ENCODE measurements around the gene CLCN4.

DNA sequence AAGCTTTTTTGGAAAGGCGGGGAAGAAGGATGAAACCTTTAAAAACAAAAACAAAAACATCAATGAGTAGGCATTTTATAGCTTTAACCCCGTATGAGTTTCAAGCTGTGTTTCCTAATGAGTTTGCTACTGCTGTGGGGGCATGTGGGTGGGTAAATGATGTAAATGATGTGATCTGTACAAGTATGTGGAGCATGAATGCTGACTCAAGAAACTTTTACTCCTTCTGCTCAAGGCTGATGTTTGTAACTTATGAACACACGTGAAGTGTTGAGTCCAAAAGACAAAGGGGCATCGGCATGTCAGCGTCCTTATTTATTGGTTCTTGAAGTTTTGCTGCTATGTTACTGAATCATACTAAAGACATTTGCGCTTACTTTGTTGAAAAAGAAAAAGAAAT is 76.9 kb downstream of the CLCN4 start:
- TF ChIP-seq POLR2A (IDR thresholded peaks at IDR 0.05; ENCODE audit: low read length) (no peak), GATA1 (IDR thresholded peaks at IDR 0.05; ENCODE audit: low read depth, low read length) (no peak)

Measured in erythroblast (primary cell).